Measurements from ENCODE around the gene DIP2A. TPM values are rescaled to one million over a fixed set of nuclear protein-coding genes. Genes with fewer than 3 reads are reported as not detected.

DIP2A gene
- total RNA-seq, 4 donors from 2014 or later: 19.9 to 40.8 (median 31.1) TPM

DNA sequence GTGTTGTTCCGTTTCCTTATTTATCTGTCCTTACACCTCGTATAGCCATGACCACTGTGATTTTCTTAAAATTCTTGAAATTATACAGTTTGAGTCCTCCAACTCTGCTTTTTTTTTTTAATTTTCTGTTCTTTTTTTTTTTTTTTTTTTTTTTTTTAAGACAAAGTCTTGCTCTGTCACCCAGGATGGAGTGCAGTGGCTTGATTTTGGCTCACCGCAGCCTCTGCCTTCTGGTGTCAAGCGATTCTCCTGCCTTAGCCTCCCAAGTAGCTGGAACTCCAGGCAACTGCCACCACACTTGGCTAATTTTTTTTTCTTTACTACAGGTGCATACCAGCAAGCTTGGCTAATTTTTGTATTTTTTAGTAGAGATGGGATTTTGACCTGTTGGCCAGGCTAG, 48.9 kb downstream of the DIP2A start:
- TF ChIP-seq, protein P1, sequence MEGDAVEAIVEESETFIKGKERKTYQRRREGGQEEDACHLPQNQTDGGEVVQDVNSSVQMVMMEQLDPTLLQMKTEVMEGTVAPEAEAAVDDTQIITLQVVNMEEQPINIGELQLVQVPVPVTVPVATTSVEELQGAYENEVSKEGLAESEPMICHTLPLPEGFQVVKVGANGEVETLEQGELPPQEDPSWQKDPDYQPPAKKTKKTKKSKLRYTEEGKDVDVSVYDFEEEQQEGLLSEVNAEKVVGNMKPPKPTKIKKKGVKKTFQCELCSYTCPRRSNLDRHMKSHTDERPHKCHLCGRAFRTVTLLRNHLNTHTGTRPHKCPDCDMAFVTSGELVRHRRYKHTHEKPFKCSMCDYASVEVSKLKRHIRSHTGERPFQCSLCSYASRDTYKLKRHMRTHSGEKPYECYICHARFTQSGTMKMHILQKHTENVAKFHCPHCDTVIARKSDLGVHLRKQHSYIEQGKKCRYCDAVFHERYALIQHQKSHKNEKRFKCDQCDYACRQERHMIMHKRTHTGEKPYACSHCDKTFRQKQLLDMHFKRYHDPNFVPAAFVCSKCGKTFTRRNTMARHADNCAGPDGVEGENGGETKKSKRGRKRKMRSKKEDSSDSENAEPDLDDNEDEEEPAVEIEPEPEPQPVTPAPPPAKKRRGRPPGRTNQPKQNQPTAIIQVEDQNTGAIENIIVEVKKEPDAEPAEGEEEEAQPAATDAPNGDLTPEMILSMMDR (IDR thresholded peaks at IDR 0.05): no peak
- no peak for TF ChIP-seq POLR2A (IDR thresholded peaks at IDR 0.05)
- TF ChIP-seq POLR2AphosphoS5 (IDR thresholded peaks at IDR 0.05): no peak
- TF ChIP-seq EP300 (IDR thresholded peaks at IDR 0.05): no peak
- no peak for ATAC-seq
- Histone ChIP-seq H3K36me3 (peaks cover 4 to 80% of the 10 kb centered on the region in 2 donors), H3K4me3 (no peak overlapping the region), H3K4me1 (no peaks in the 10 kb centered on the region), H3K27ac (no peak overlapping the region), H3K9me3 (no peaks in the 10 kb centered on the region), H3K27me3 (no peaks in the 10 kb centered on the region)
- 67 to 100% methylated on average over 2 to 3 of the region's 4 CpGs for WGBS, 2 donors (ENCODE audit: low coverage in 1 of 2)

DNA sequence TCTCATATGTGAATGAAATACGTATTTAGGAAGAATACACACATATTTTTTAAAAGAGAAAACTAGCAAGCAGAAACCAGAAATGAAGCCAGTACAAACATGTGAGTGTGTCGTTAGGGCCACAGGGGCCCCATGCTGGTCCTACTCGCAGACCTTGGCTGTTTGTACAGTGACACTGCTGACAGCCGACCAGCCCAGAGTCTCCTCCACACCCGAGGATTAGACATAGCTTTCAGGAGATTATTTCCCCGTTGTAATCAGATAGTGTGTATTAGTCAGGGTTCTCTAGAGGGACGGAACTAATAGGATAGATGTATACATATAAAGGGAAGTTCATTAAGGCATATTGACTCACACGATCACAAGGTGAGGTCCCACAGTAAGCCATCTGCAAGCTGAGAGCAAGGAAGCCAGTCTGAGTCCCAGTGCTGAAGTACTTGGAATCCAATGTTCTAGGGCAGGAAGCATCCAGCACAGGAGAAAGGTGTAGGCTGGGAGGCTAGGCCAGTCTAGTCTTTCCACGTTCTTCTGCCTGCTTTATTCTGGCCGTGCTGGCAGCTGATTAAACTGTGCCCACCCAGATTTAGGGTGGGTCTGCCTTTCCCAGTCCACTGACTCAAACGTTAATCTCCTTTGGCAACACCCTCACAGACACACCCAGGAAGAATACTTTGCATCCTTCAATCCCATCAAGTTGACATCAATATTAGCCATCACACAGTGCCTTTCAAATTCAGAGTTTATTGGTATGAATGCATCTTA, 51.2 kb downstream of the DIP2A start:
- ATAC-seq: no peak
- H3K9me3 ChIP-seq: no peaks in the 10 kb centered on the region
- H3K4me3 ChIP-seq: no peak overlapping the region
- TF ChIP-seq POLR2AphosphoS5 (IDR thresholded peaks at IDR 0.05): no peak
- TF ChIP-seq, protein P1 (IDR thresholded peaks at IDR 0.05): no peak
- no peak for TF ChIP-seq POLR2A (IDR thresholded peaks at IDR 0.05)
- TF ChIP-seq EP300 (IDR thresholded peaks at IDR 0.05): no peak
- 55 to 77% methylated on average over 7 to 11 of the region's 11 CpGs for WGBS, 2 donors (ENCODE audit: low coverage in 1 of 2)
- peaks cover 0 to 5% (median 0%) of the 10 kb centered on the region in 3 donors for H3K4me1 ChIP-seq
- H3K27ac ChIP-seq: no peak overlapping the region
- peaks cover 4 to 64% of the 10 kb centered on the region in 2 donors for H3K36me3 ChIP-seq
- H3K27me3 ChIP-seq: no peaks in the 10 kb centered on the region

DNA sequence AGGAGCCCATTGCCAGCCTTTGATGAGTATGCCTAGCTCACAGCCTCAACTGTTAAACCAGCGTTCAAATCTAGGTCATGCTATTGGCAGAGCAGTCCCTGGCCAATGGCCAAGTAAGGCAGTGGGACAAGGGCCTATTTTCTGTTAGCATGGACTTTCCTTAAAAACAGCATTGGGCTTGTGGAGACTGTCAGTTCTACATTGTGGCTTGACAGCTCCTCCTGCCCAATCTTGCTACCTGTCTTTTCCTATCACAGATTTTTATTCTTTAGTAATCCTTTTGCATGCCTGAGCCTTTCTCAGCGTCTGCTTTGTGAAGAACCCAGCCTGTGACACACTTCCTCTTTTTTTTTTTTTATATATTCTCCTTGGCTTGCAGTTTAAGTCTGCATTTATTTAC, 56.4 kb downstream of the DIP2A start:
- Histone ChIP-seq H3K4me1 (peaks cover 0 to 12% (median 0%) of the 10 kb centered on the region in 3 donors), H3K27ac (no peak overlapping the region), H3K36me3 (peaks cover 4 to 48% of the 10 kb centered on the region in 2 donors), H3K27me3 (no peaks in the 10 kb centered on the region), H3K4me3 (no peak overlapping the region), H3K9me3 (no peaks in the 10 kb centered on the region)
- TF ChIP-seq POLR2A (IDR thresholded peaks at IDR 0.05) (no peak), EP300 (IDR thresholded peaks at IDR 0.05) (no peak), POLR2AphosphoS5 (IDR thresholded peaks at IDR 0.05) (no peak)
- TF ChIP-seq, protein P1 (IDR thresholded peaks at IDR 0.05): no peak
- ATAC-seq: no peak
- 10 to 28% methylated on average over 2 of the region's 2 CpGs for WGBS, 2 donors (ENCODE audit: low coverage in 1 of 2)

DNA sequence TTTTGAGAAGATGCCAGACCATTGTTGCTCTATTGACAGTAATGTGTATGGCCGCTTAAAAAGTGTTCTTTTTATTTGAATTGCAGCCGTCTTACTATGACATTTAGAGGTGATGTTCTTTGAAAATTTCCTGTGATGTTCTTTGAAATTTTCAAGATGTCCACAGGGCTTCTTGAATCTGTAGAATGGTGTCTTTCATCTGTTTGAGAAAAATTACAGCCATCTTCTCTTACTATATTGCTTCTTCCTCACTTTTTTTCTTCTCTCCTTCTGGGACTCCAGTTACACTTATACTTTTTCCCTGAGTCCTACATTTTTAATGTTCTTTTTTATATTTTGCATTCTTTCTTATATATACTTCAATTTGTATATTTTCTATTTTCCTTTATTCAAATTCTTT, 57.4 kb downstream of the DIP2A start:
- no peaks in the 10 kb centered on the region for H3K27me3 ChIP-seq
- no peak overlapping the region for H3K4me3 ChIP-seq
- H3K4me1 ChIP-seq: peaks cover 0 to 12% (median 0%) of the 10 kb centered on the region in 3 donors
- ATAC-seq: no peak
- WGBS, 2 donors (ENCODE audit: low coverage in 1 of 2): 90 to 100% methylated on average over 2 of the region's 2 CpGs
- H3K36me3 ChIP-seq: peaks cover 4 to 45% of the 10 kb centered on the region in 2 donors
- no peaks in the 10 kb centered on the region for H3K9me3 ChIP-seq
- TF ChIP-seq, protein P1 (IDR thresholded peaks at IDR 0.05): no peak
- TF ChIP-seq EP300 (IDR thresholded peaks at IDR 0.05) (no peak), POLR2AphosphoS5 (IDR thresholded peaks at IDR 0.05) (no peak), POLR2A (IDR thresholded peaks at IDR 0.05) (no peak)
- no peak overlapping the region for H3K27ac ChIP-seq

DNA sequence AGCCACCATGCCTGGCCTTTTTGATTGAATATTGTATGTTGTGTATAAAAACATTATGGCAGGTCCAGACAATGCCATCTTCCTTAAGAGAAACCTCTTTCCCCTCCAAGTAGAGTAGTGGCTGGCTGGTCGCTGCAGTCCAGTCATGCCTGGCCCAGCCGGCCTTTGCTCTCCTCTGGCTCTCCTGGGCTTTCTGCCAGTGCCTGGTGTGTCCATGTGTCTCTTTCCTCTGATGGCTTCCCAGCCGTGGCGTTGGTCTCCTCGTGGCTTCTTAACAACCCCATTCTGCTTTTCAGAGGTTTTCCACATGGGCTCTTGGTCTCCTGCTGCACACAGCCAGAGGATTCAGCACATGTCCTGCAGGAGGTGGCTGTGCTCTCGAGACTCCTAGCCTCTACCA, 58.7 kb downstream of the DIP2A start:
- 75 to 83% methylated on average over 3 to 6 of the region's 6 CpGs for WGBS, 2 donors (ENCODE audit: low coverage in 1 of 2)
- H3K9me3 ChIP-seq: no peaks in the 10 kb centered on the region
- H3K4me3 ChIP-seq: no peak overlapping the region
- peaks cover 0 to 35% of the 10 kb centered on the region in 2 donors for H3K36me3 ChIP-seq
- TF ChIP-seq POLR2AphosphoS5 (IDR thresholded peaks at IDR 0.05) (no peak), EP300 (IDR thresholded peaks at IDR 0.05) (no peak), POLR2A (IDR thresholded peaks at IDR 0.05) (no peak)
- TF ChIP-seq, protein P1 (IDR thresholded peaks at IDR 0.05): no peak
- no peaks in the 10 kb centered on the region for H3K27me3 ChIP-seq
- ATAC-seq: no peak
- no peak overlapping the region for H3K27ac ChIP-seq
- H3K4me1 ChIP-seq: peaks cover 0 to 15% (median 0%) of the 10 kb centered on the region in 3 donors

Measured in gastroesophageal sphincter (tissue), 4 donors.